HepG2 (cell line): ENCODE measurements around the gene ACSBG1.

Experiments
- CREB1 ChIP-seq, 2 experiments: fragments of 450-650 bp in 1 of 2; IDR thresholded peaks; 2 replicates each; pipeline ENCODE4 v1.6.1; 2016 to 2017; ENCODE audit warnings: control low read depth in 1 of 2, mild to moderate bottlenecking in 1 of 2, missing compliant biosample characterization in 1 of 2, missing genetic modification characterization in 1 of 2
- FOSL1 ChIP-seq: sonication (generic); formaldehyde crosslinking; IDR thresholded peaks from 2 replicates; pipeline ENCODE4 v1.9.0; 2021; ENCODE audit warnings: missing genetic modification reagents, borderline replicate concordance
- HDAC2 ChIP-seq: sonication (generic); formaldehyde crosslinking; IDR thresholded peaks from 2 replicates; pipeline ENCODE4 v1.4.0; 2020; ENCODE audit warnings: missing genetic modification reagents
- POLR2AphosphoS5 ChIP-seq: IDR thresholded peaks from 2 replicates; pipeline ENCODE4 v1.6.1; 2012; ENCODE audit warnings: low read depth, low read length
- SP1 ChIP-seq, 2 experiments: fragments of 450-650 bp in 1 of 2; sonication (generic) in 1 of 2; formaldehyde crosslinking in 1 of 2; IDR thresholded peaks; 2 replicates each; pipeline versions ENCODE4 v1.4.0 to v1.6.1; 2016 to 2020; ENCODE audit warnings: missing genetic modification reagents in 1 of 2
- ZFP36L1 ChIP-seq: sonication (generic); formaldehyde crosslinking; IDR thresholded peaks from 2 replicates; pipeline ENCODE4 v1.8.0; 2022; ENCODE audit warnings: mild to moderate bottlenecking, missing genetic modification reagents, moderate library complexity
- ZFX ChIP-seq: sonication (generic); formaldehyde crosslinking; IDR thresholded peaks from 2 replicates; pipeline ENCODE4 v1.4.0; 2020; ENCODE audit warnings: mild to moderate bottlenecking, low read depth, missing genetic modification reagents, moderate library complexity
- ZNF703 ChIP-seq: sonication (generic); formaldehyde crosslinking; IDR thresholded peaks from 2 replicates; pipeline ENCODE4 v1.5.1; 2020; ENCODE audit warnings: missing genetic modification reagents, mild to moderate bottlenecking, moderate library complexity, borderline replicate concordance
- TF ChIP-seq, protein P1 (sequence below): sonication (generic); formaldehyde crosslinking; IDR thresholded peaks from 2 replicates; pipeline ENCODE4 v1.8.0; 2022; ENCODE audit warnings: missing genetic modification reagents, low read depth, mild to moderate bottlenecking, borderline replicate concordance
- TF ChIP-seq, protein P2 (sequence below): sonication (generic); formaldehyde crosslinking; IDR thresholded peaks from 2 replicates; pipeline ENCODE4 v1.4.0; 2020; ENCODE audit warnings: low read depth, missing genetic modification reagents
- TF ChIP-seq, protein P3 (sequence below): sonication (generic); formaldehyde crosslinking; IDR thresholded peaks from 2 replicates; pipeline ENCODE4 v1.5.0; 2020; ENCODE audit warnings: mild to moderate bottlenecking, missing genetic modification reagents, moderate library complexity
- TF ChIP-seq, protein P4 (sequence below): conservative IDR thresholded peaks from 2 replicates; pipeline ENCODE4 v1.6.1; 2018; ENCODE audit warnings: missing genetic modification reagents
- TF ChIP-seq, protein P5 (sequence below): sonication (generic); formaldehyde crosslinking; IDR thresholded peaks from 2 replicates; pipeline ENCODE4 v1.5.0; 2020; ENCODE audit warnings: missing genetic modification reagents

DNA sequence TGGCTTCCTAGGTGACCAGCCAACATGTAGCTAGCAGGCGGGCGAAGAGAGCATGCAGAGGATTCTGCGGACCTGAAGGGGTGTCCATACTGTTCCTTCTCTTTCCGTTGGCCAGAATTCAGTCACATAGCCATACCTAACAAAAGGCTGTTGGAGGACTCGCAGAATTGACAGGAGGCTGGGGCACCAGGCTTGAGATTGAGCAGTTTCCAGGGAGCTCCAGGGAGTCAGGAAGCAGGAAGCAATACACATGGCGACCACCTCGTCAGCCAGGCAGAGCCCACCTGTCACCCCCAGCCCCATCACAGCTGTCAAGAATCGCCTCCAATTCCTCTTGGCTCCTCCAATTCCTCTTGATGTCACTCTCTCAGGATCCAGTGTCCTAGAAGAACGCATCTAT lies 16.8 kb upstream of the ACSBG1 start:
- TF ChIP-seq ZFP36L1 (no peak), ZNF703 (no peak), POLR2AphosphoS5 (no peak), CREB1 (IDR thresholded peaks at IDR 0.05) (no peak), CREB1 (CRISPR knock-in tag; IDR thresholded peaks at IDR 0.05) (no peak), FOSL1 (CRISPR knock-in tag) (no peak), HDAC2 (CRISPR knock-in tag) (no peak), ZFX (no peak), SP1 (IDR thresholded peaks at IDR 0.05) (no peak), SP1 (CRISPR knock-in tag; IDR thresholded peaks at IDR 0.05) (no peak)
- TF ChIP-seq, protein P1, sequence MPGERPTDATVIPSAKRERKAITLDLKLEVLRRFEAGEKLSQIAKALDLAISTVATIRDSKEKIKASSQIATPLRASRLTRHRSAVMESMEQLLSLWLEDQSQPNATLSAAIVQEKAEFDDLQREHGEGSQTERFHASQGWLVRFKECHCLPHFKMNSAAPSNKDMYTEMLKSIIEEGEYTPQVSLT (CRISPR knock-in tag), result no peak
- TF ChIP-seq, protein P2, sequence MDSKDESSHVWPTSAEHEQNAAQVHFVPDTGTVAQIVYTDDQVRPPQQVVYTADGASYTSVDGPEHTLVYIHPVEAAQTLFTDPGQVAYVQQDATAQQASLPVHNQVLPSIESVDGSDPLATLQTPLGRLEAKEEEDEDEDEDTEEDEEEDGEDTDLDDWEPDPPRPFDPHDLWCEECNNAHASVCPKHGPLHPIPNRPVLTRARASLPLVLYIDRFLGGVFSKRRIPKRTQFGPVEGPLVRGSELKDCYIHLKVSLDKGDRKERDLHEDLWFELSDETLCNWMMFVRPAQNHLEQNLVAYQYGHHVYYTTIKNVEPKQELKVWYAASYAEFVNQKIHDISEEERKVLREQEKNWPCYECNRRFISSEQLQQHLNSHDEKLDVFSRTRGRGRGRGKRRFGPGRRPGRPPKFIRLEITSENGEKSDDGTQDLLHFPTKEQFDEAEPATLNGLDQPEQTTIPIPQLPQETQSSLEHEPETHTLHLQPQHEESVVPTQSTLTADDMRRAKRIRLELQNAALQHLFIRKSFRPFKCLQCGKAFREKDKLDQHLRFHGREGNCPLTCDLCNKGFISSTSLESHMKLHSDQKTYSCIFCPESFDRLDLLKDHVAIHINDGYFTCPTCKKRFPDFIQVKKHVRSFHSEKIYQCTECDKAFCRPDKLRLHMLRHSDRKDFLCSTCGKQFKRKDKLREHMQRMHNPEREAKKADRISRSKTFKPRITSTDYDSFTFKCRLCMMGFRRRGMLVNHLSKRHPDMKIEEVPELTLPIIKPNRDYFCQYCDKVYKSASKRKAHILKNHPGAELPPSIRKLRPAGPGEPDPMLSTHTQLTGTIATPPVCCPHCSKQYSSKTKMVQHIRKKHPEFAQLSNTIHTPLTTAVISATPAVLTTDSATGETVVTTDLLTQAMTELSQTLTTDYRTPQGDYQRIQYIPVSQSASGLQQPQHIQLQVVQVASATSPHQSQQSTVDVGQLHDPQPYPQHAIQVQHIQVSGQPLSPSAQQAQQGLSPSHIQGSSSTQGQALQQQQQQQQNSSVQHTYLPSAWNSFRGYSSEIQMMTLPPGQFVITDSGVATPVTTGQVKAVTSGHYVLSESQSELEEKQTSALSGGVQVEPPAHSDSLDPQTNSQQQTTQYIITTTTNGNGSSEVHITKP (CRISPR knock-in tag), result no peak
- TF ChIP-seq, protein P3, sequence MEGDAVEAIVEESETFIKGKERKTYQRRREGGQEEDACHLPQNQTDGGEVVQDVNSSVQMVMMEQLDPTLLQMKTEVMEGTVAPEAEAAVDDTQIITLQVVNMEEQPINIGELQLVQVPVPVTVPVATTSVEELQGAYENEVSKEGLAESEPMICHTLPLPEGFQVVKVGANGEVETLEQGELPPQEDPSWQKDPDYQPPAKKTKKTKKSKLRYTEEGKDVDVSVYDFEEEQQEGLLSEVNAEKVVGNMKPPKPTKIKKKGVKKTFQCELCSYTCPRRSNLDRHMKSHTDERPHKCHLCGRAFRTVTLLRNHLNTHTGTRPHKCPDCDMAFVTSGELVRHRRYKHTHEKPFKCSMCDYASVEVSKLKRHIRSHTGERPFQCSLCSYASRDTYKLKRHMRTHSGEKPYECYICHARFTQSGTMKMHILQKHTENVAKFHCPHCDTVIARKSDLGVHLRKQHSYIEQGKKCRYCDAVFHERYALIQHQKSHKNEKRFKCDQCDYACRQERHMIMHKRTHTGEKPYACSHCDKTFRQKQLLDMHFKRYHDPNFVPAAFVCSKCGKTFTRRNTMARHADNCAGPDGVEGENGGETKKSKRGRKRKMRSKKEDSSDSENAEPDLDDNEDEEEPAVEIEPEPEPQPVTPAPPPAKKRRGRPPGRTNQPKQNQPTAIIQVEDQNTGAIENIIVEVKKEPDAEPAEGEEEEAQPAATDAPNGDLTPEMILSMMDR (CRISPR knock-in tag), result no peak
- TF ChIP-seq, protein P4, sequence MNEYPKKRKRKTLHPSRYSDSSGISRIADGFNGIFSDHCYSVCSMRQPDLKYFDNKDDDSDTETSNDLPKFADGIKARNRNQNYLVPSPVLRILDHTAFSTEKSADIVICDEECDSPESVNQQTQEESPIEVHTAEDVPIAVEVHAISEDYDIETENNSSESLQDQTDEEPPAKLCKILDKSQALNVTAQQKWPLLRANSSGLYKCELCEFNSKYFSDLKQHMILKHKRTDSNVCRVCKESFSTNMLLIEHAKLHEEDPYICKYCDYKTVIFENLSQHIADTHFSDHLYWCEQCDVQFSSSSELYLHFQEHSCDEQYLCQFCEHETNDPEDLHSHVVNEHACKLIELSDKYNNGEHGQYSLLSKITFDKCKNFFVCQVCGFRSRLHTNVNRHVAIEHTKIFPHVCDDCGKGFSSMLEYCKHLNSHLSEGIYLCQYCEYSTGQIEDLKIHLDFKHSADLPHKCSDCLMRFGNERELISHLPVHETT (CRISPR knock-in tag), result no peak
- TF ChIP-seq, protein P5, sequence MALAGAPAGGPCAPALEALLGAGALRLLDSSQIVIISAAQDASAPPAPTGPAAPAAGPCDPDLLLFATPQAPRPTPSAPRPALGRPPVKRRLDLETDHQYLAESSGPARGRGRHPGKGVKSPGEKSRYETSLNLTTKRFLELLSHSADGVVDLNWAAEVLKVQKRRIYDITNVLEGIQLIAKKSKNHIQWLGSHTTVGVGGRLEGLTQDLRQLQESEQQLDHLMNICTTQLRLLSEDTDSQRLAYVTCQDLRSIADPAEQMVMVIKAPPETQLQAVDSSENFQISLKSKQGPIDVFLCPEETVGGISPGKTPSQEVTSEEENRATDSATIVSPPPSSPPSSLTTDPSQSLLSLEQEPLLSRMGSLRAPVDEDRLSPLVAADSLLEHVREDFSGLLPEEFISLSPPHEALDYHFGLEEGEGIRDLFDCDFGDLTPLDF (CRISPR knock-in tag), result no peak
